LNCaP clone FGC (cell line): ENCODE data around the gene CLDN10.

Source experiments
- DNase-seq: peaks from one replicate; pipeline ENCODE4 v3.0.0-alpha.2; 2011; ENCODE audit warnings: low read depth
- H3K4me3 ChIP-seq: 2 replicates; pipeline ENCODE4 v1.5.1; 2011; ENCODE audit warnings: mild to moderate bottlenecking, low read depth, low read length, control low read depth
- CTCF ChIP-seq: IDR thresholded peaks from 2 replicates; pipeline ENCODE4 v1.5.1; 2012; ENCODE audit warnings: mild to moderate bottlenecking; ENCODE audit not compliant: control insufficient read depth, insufficient read depth; ENCODE audit errors: extremely low read depth

CLDN10 gene

GRCh38 chr13:95547531-95548167 lies 4.9 kb upstream of the CLDN10 start:
- no peak for DNase-seq
- no peak overlapping the region for H3K4me3 ChIP-seq
- no peak for TF ChIP-seq CTCF

GRCh38 chr13:95552208-95552538 lies 347 bp upstream of the CLDN10 start:
- no peak for TF ChIP-seq CTCF
- no peak for DNase-seq
- H3K4me3 ChIP-seq: no peak overlapping the region

- no peak for DNase-seq
- TF ChIP-seq CTCF: no peak
- no peak overlapping the region for H3K4me3 ChIP-seq
Observed at GRCh38 chr13:95553581-95554385, 1.3 kb downstream of the CLDN10 start.

GRCh38 chr13:95557013-95557412 lies 4.5 kb downstream of the CLDN10 start:
- no peak for DNase-seq
- TF ChIP-seq CTCF: no peak
- H3K4me3 ChIP-seq: no peak overlapping the region

GRCh38 chr13:95559100-95559499 lies 6.6 kb downstream of the CLDN10 start:
- H3K4me3 ChIP-seq: no peak overlapping the region
- no peak for TF ChIP-seq CTCF
- peak; percentile 97 for DNase-seq

GRCh38 chr13:95560387-95560786 lies 7.9 kb downstream of the CLDN10 start:
- no peak overlapping the region for H3K4me3 ChIP-seq
- TF ChIP-seq CTCF: no peak
- DNase-seq: no peak
